HTR-8/SVneo (cell line): Measurements from ENCODE around the gene CST4.
A peak's percentile ranks its signal among the peaks of the same experiment; 100 is the strongest.
"Not testable (repeated sequence)": the region's sequence is repeated elsewhere in the genome, so short reads cannot be mapped to it uniquely, and the experiment has no call there.

Source experiments
- DNase-seq: peaks from one replicate; pipeline ENCODE4 v3.0.0; 2011; ENCODE audit warnings: low spot score, mixed read lengths; ENCODE audit not compliant: insufficient read length
- FAIRE-seq: peaks from 2 replicates; lab custom pipeline; 2011; peaks lifted over from hg19 to GRCh38; lab: Jason Lieb, UNC

The CST4 gene

DNA sequence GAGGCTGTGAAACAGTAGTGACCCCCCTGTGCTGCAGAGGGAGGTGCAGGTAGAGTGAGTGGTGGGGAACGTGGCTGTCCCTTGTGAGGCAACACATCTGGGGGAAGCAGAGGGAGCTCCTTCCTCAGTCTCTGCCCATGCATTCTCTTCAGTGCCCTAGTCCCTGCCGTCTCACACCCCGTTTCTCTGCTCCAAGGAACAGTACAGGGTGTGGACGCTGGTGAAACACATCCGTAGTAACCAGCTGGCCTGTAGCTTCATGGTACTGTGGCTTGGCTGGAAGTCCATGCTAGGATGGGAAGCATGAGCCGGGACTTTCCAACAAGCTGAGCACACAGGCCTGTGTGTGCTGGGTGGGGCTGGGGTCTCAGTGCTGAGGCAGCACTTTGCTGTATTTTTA, 25.7 kb downstream of the CST4 start:
- FAIRE-seq: no peak
- no peak for DNase-seq

- FAIRE-seq (no peak), DNase-seq (no peak)
Observed at GRCh38 chr20:23662276-23662870, 26.5 kb downstream of the CST4 start.

- no peak for DNase-seq
- no peak for FAIRE-seq
Observed at GRCh38 chr20:23661002-23661429, 27.8 kb downstream of the CST4 start.

- peak; percentile 83 for FAIRE-seq
Observed at GRCh38 chr20:23659989-23660837, 28.6 kb downstream of the CST4 start.

GRCh38 chr20:23659610-23659988, 29.2 kb downstream of the CST4 start:
- FAIRE-seq, DNase-seq: not testable (repeated sequence)

More at GRCh38 chr20:23659989-23660837, 28.6 kb downstream of the CST4 start:
- DNase-seq: no peak

- FAIRE-seq: peak; percentile 66
- DNase-seq: no peak
Observed at GRCh38 chr20:23658989-23659609, 29.7 kb downstream of the CST4 start.

DNA sequence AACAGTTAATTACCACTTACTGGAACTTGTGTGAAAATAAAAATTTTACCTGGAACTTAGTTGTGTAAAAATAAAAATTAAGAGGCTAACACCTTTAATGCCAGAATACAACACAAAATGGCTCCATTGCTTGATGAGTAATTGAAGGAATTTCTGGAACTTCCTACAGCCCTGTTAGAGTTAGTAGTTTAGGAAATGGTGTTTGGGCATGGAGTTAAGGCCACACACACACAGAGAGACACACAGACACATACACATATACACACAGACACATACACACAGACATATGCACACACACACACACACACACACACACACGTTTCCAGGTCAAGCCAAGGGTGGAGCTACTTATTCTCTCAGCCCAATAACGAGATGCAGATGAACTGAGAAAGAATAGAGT, 30.5 kb downstream of the CST4 start:
- DNase-seq: no peak

GRCh38 chr20:23657202-23657601, 31.6 kb downstream of the CST4 start:
- FAIRE-seq (no peak), DNase-seq (no peak)

More for the DNA sequence above, 30.5 kb downstream of the CST4 start:
- no peak for FAIRE-seq

DNA sequence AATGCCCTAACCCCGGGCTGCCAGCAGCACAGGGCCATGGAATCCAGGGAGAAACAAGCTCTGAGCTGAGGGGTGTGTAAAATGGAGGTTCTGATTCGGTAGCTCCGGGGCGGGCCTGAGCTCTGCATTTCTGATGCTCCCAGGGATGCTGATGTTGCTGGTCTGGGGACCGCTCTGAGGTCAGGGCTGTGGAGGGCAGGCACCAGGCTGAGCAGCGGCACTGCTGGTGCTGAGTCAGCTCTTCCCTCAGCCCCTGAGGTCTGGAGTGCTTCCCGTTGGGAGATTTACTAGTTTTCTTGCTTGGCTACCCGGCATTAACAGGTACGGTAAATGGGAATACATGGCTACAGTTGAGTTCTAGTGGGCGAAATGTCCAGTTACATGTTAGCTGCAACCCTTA, 32.5 kb downstream of the CST4 start:
- no peak for FAIRE-seq
- DNase-seq: no peak

- DNase-seq (no peak), FAIRE-seq (no peak)
Observed at GRCh38 chr20:23655491-23656211, 33.2 kb downstream of the CST4 start.

- no peak for FAIRE-seq
Observed at GRCh38 chr20:23654717-23655116, 34.1 kb downstream of the CST4 start.

DNA sequence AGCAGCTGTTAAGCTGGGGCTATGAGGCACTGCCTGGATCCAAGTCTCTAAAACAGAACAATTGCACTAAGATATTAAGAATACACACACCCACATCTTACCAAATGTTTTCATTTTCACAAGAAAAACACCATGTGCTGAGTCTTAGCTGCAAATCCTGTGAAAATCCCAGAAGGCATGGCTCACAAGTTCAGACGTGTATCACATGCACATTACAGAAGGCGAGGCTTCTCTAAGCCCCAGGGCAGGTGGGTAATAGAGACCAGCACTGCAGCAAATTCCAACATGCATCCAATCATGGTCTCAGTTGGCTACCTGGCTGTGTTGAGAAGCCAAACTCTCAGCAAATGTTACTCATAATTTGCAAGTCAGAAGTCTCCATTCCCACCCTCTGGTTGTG, 34.8 kb downstream of the CST4 start:
- DNase-seq (no peak), FAIRE-seq (no peak)

More at GRCh38 chr20:23654717-23655116, 34.1 kb downstream of the CST4 start:
- no peak for DNase-seq

DNA sequence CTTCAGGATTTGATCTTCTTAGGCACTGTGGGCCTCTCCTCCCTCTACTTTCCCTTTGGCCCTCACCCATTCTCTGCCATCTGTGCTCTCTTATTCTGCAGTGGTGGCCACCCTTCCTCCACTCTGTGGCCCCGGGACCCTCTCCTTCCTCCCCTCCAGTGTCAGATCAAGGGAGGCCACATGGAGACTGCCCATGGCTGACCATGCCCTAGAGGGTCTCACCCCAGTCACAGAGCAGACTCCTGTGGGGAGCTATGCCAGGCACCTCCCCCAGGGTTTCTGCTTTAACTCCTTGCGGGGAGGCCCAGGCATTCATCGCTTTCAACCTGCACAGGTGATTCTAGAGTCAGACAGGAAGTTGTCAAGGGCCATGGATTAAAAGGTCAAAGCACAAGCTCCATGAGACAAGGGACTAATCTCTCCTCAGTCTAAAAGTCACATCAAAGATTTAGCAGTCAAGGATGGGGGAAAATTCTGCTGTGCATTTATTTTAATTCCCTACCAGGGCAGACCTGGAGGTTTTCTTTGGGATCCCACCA, 35.4 kb downstream of the CST4 start:
- FAIRE-seq: no peak

GRCh38 chr20:23652926-23653325, 35.9 kb downstream of the CST4 start:
- DNase-seq: no peak
- FAIRE-seq: no peak

More for the DNA sequence above, 35.4 kb downstream of the CST4 start:
- DNase-seq: no peak

GRCh38 chr20:23652371-23652770, 36.5 kb downstream of the CST4 start:
- no peak for DNase-seq
- FAIRE-seq: no peak

GRCh38 chr20:23651117-23651516, 37.7 kb downstream of the CST4 start:
- FAIRE-seq (no peak), DNase-seq (no peak)

GRCh38 chr20:23649830-23650417, 38.9 kb downstream of the CST4 start:
- no peak for FAIRE-seq
- DNase-seq: no peak

GRCh38 chr20:23649242-23649641, 39.6 kb downstream of the CST4 start:
- DNase-seq (no peak), FAIRE-seq (no peak)

GRCh38 chr20:23647346-23647745, 41.5 kb downstream of the CST4 start:
- FAIRE-seq (no peak), DNase-seq (no peak)
